H1 (cell line): ENCODE measurements around the gene SUDS3.

Experiments used
- CTCF ChIP-seq, 3 experiments: IDR thresholded peaks; 1 replicate in 2 of 3; 2 replicates in 1 of 3; pipeline versions ENCODE4 v1.5.1 to v1.6.1; 2011; ENCODE audit warnings: low read length in 3 of 3, mild to moderate bottlenecking in 3 of 3, inconsistent platforms in 2 of 3, low read depth in 1 of 3, moderate library complexity in 1 of 3; ENCODE audit not compliant: insufficient read depth in 1 of 3; ENCODE audit errors: control extremely low read depth in 1 of 3
- EP300 ChIP-seq, 2 experiments: IDR thresholded peaks; 1 replicate in 1 of 2; 2 replicates in 1 of 2; pipeline ENCODE4 v1.6.1; 2011 to 2012; ENCODE audit warnings: low read depth in 2 of 2, low read length in 2 of 2, mild to moderate bottlenecking in 2 of 2, borderline replicate concordance in 1 of 2, inconsistent platforms in 1 of 2, moderate library complexity in 1 of 2
- EZH2 ChIP-seq: fragments of 200-600 bp; sonication (generic); IDR thresholded peaks from 2 replicates; pipeline ENCODE4 v1.7.1; 2012; ENCODE audit warnings: low read depth, mild to moderate bottlenecking, moderate library complexity, low read length, inconsistent platforms; ENCODE audit not compliant: severe bottlenecking
- NRF1 ChIP-seq: IDR thresholded peaks from 2 replicates; pipeline ENCODE4 v1.6.1; 2011; ENCODE audit warnings: mild to moderate bottlenecking, low read depth, low read length, improper control_type of control experiment
- RAD21 ChIP-seq, 2 experiments: IDR thresholded peaks in 1 of 2; conservative IDR thresholded peaks in 1 of 2; 2 replicates each; pipeline ENCODE4 v1.6.1; 2011; ENCODE audit warnings: low read depth in 2 of 2, low read length in 2 of 2, improper control_type of control experiment in 1 of 2, inconsistent platforms in 1 of 2, mild to moderate bottlenecking in 1 of 2, moderate library complexity in 1 of 2
- RNF2 ChIP-seq: fragments of 200-900, 300-1000 bp; sonication (generic); IDR thresholded peaks from 2 replicates; pipeline ENCODE4 v1.7.1; 2016; ENCODE audit warnings: borderline replicate concordance, low read depth, mild to moderate bottlenecking, antibody characterized with exemption, low read length; ENCODE audit not compliant: poor library complexity, severe bottlenecking; ENCODE audit errors: missing control alignments
- SIRT6 ChIP-seq: IDR thresholded peaks from one replicate; pipeline ENCODE4 v1.7.1; 2012; ENCODE audit warnings: low read length, inconsistent platforms
- SP1 ChIP-seq: IDR thresholded peaks from 2 replicates; pipeline ENCODE4 v1.6.1; 2011; ENCODE audit warnings: low read depth, low read length
- SP2 ChIP-seq: IDR thresholded peaks from 2 replicates; pipeline ENCODE4 v1.6.1; 2012; ENCODE audit warnings: mild to moderate bottlenecking, low read length, inconsistent platforms
- TBP ChIP-seq: IDR thresholded peaks from 2 replicates; pipeline ENCODE4 v1.6.1; 2011; ENCODE audit warnings: low read depth, low read length, improper control_type of control experiment
- TF ChIP-seq, protein P1 (sequence below): IDR thresholded peaks from 2 replicates; pipeline ENCODE4 v1.6.1; 2012; ENCODE audit warnings: inconsistent platforms

DNA sequence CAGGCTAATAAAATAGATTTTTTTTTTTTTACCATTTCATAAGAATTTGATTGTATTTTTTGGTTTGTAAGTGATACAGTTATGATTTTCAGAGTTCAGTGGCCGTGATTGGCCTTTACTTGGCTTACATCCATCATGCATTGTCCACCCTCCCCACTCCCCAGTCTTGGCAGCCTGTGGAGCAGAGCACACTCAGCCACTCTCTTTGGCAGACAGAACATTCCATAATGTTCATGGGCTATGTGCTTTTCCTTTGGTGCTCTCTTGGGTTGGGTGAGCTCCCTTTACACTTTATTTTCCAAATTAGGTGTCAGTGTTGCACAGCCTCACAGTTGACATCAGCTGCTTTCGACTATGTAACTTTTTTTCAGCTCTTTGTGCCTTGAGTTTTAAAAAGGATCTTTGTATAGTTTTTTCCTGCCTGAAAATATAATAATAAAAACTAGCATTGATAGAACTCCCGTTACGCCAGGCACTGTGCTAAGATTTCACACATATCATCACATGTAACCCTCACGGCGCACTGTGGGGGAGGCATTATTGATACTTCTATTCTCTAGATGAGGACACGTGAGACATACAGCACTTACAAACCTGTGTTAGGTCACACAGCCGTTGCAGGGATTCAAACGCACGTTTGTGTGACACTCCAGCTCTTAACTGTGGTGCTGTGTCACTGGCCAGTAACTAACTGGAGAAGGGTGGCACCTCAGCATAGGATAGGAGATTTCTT, 21.5 kb downstream of the SUDS3 start:
- TF ChIP-seq SIRT6, result no peak
- TF ChIP-seq NRF1, result no peak
- TF ChIP-seq CTCF (IDR thresholded peaks at IDR 0.05; ENCODE audit: control extremely low read depth in 1 of 3, insufficient read depth in 1 of 3, low read depth in 1 of 3, low read length in 3 of 3), result no peak
- TF ChIP-seq, protein P1, sequence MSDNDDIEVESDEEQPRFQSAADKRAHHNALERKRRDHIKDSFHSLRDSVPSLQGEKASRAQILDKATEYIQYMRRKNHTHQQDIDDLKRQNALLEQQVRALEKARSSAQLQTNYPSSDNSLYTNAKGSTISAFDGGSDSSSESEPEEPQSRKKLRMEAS, result no peak
- no peak for TF ChIP-seq RAD21 (IDR thresholded peaks at IDR 0.05 in 1 of 2, conservative IDR thresholded peaks at IDR 0.05 in 1 of 2; ENCODE audit: low read depth in 2 of 2, low read length in 2 of 2)
- no peak for TF ChIP-seq EZH2
- TF ChIP-seq RNF2, result no peak
- TF ChIP-seq SP1, result no peak
- TF ChIP-seq EP300 (IDR thresholded peaks at IDR 0.05; ENCODE audit: borderline replicate concordance in 1 of 2, low read depth in 2 of 2, low read length in 2 of 2), result no peak
- TF ChIP-seq SP2, result no peak
- no peak for TF ChIP-seq TBP
